ENCODE measurements around the gene HOXB8. TPM values are rescaled to one million over a fixed set of nuclear protein-coding genes. Genes with fewer than 3 reads are reported as not detected.

The HOXB8 gene
- total and polyA plus RNA-seq, 10 of the 15 experiments (the other 5 are each of a cell fraction or from before 2014, with no cell fraction given): 0.21 TPM; not detected in 9

GRCh38 chr17:48622857-48623256 is 7.8 kb upstream of the HOXB8 start:
- Histone ChIP-seq H3K4me2 (ENCODE audit: control insufficient read depth, insufficient read depth) (no peak overlapping the region), H3K36me3 (ENCODE audit: control insufficient read depth in 2 of 2, insufficient read depth in 2 of 2, low read length in 1 of 2) (no peaks in the 10 kb centered on the region), H3K79me2 (ENCODE audit: control insufficient read depth, insufficient read depth, low read length) (no peaks in the 10 kb centered on the region), H4K20me1 (ENCODE audit: control insufficient read depth, insufficient read depth) (no peaks in the 10 kb centered on the region), H3K27ac (ENCODE audit: control insufficient read depth, insufficient read depth) (no peak overlapping the region), H3K4me3 (no peak overlapping the region), H3K4me1 (ENCODE audit: control insufficient read depth, insufficient read depth, low read length) (no peaks in the 10 kb centered on the region), H3K9me3 (replicated peaks; ENCODE audit: control insufficient read depth, insufficient read depth, low read length) (no peaks in the 10 kb centered on the region), H2AFZ (ENCODE audit: control insufficient read depth, low read depth, low read length) (no peak overlapping the region), H3K27me3 (replicated peaks in 1 of 2; ENCODE audit: control insufficient read depth in 2 of 2, insufficient read depth in 2 of 2, low read length in 1 of 2) (peaks cover 38 to 56% of the 10 kb centered on the region in 2 experiments), H3K9ac (ENCODE audit: control insufficient read depth, insufficient read depth, low read length) (no peak overlapping the region)
- CTCF ChIA-PET: interaction anchor here (1.3 to 3.7 kb wide), 4 partner anchors 13 to 543 kb away, joined by 3 to 15 read pairs (median 6); no protein-coding TSS in a partner anchor
- in situ Hi-C loops (cut with MboI): loop anchor here (10.0 kb wide), 1 partner anchor 778 kb away; the partner anchor contains the start of gene SCRN2
- SMC1A ChIA-PET (ENCODE audit: uncharacterized antibody, unreplicated experiment): interaction anchor here (1.8 kb wide), 1 partner anchor 22 kb away, joined by 7 read pairs; no protein-coding TSS in a partner anchor
- intact Hi-C loops (cut with micrococcal nuclease; ENCODE audit: unreplicated experiment): no loop called here
- BruUV-seq (replicated peaks): no TSS peak
- RAD21 ChIA-PET (ENCODE audit: unreplicated experiment): interaction anchor here (1.0 to 1.6 kb wide), 3 partner anchors 10 to 511 kb away, joined by 3 to 8 read pairs (median 4); no protein-coding TSS in a partner anchor
- 78% methylated on average over 11 of the region's 11 CpGs for WGBS (ENCODE audit: insufficient coverage, insufficient replicate concordance, low lambda C conversion rate, missing lambda C conversion rate)
- TF ChIP-seq YBX1 (IDR thresholded peaks at IDR 0.05): no peak
- TF ChIP-seq NKRF (conservative IDR thresholded peaks at IDR 0.05): no peak
- TF ChIP-seq BACH1 (IDR thresholded peaks at IDR 0.05; ENCODE audit: borderline replicate concordance): no peak
- no peak for TF ChIP-seq HCFC1 (IDR thresholded peaks at IDR 0.05; ENCODE audit: low read length)
- no peak for TF ChIP-seq FOXK2 (IDR thresholded peaks at IDR 0.05)
- TF ChIP-seq ZNF687 (IDR thresholded peaks at IDR 0.05): no peak
- no peak for TF ChIP-seq MYC (IDR thresholded peaks at IDR 0.05; ENCODE audit: insufficient read depth, insufficient read length, insufficient replicate concordance, low read length, severe bottlenecking)
- TF ChIP-seq POLR2AphosphoS2 (IDR thresholded peaks at IDR 0.05; ENCODE audit: low read depth, low read length): no peak
- no peak for TF ChIP-seq MEF2B (IDR thresholded peaks at IDR 0.05; ENCODE audit: partially characterized antibody, poor library complexity, severe bottlenecking)
- no peak for TF ChIP-seq NR2C2 (IDR thresholded peaks at IDR 0.05; ENCODE audit: borderline replicate concordance, control insufficient read depth, insufficient read length, low read depth)
- TF ChIP-seq POLR2AphosphoS5 (IDR thresholded peaks at IDR 0.05; ENCODE audit: low read length): no peak
- no peak for TF ChIP-seq STAT3 (IDR thresholded peaks at IDR 0.05; ENCODE audit: low read depth, low read length)
- TF ChIP-seq TCF3 (IDR thresholded peaks at IDR 0.05; ENCODE audit: borderline replicate concordance, insufficient read depth, low read depth, low read length): no peak
- TF ChIP-seq JUNB (IDR thresholded peaks at IDR 0.05): no peak
- TF ChIP-seq, protein P1, sequence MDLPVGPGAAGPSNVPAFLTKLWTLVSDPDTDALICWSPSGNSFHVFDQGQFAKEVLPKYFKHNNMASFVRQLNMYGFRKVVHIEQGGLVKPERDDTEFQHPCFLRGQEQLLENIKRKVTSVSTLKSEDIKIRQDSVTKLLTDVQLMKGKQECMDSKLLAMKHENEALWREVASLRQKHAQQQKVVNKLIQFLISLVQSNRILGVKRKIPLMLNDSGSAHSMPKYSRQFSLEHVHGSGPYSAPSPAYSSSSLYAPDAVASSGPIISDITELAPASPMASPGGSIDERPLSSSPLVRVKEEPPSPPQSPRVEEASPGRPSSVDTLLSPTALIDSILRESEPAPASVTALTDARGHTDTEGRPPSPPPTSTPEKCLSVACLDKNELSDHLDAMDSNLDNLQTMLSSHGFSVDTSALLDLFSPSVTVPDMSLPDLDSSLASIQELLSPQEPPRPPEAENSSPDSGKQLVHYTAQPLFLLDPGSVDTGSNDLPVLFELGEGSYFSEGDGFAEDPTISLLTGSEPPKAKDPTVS (IDR thresholded peaks at IDR 0.05; ENCODE audit: low read depth, low read length): no peak
- TF ChIP-seq ASH2L (IDR thresholded peaks at IDR 0.05; ENCODE audit: borderline replicate concordance, low read depth): no peak
- no peak for TF ChIP-seq RB1 (IDR thresholded peaks at IDR 0.05; ENCODE audit: borderline replicate concordance)
- no peak for TF ChIP-seq RUNX3 (IDR thresholded peaks at IDR 0.05; ENCODE audit: low read length)
- DNase-seq (ENCODE audit: low read depth, low spot score) (no peak), FAIRE-seq (no peak), ATAC-seq (no peak)
- POLR2A ChIA-PET: interaction anchor here (1.8 kb wide), 1 partner anchor 13 kb away, joined by 5 read pairs; no protein-coding TSS in a partner anchor
